IgD-negative memory B cell (primary cell): Measurements from ENCODE around the gene CCL5. TPM values are rescaled to one million over a fixed set of nuclear protein-coding genes. Genes with fewer than 3 reads are reported as not detected.

Experiments
- polyA plus RNA-seq: library from polyadenylated mRNA; unstranded; fragments of 300-500 nt; fragmentation: Illumina TruSeq; gene quantifications from one replicate; pipeline ENCODE4 v1.2.3, GENCODE V29; 2021

The CCL5 gene
- polyA plus RNA-seq, 1 donor from 2014 or later: 66.3 TPM

Other genes with a start within 250 kb of the CCL5 start
- not detected for gene RASL10B, start 148.7 kb downstream of the CCL5 start, polyA plus RNA-seq
- not detected for gene GAS2L2, start 127.1 kb downstream of the CCL5 start, polyA plus RNA-seq
- not detected for gene C17orf50, start 119.5 kb downstream of the CCL5 start, polyA plus RNA-seq
- 0.49 TPM for gene MMP28, start 84.7 kb downstream of the CCL5 start, polyA plus RNA-seq
- gene TAF15, start 70.9 kb downstream of the CCL5 start, polyA plus RNA-seq: 17.0 TPM
- not detected for gene HEATR9, start 11.5 kb downstream of the CCL5 start, polyA plus RNA-seq
- not detected for gene RDM1, start 50.4 kb upstream of the CCL5 start, polyA plus RNA-seq
- not detected for gene LYZL6, start 63.4 kb upstream of the CCL5 start, polyA plus RNA-seq
- gene CCL16, start 101.1 kb upstream of the CCL5 start, polyA plus RNA-seq: not detected
- gene CCL14, start 106.4 kb upstream of the CCL5 start, polyA plus RNA-seq: not detected
- not detected for gene CCL15, start 121.2 kb upstream of the CCL5 start, polyA plus RNA-seq
- gene CCL23, start 137.6 kb upstream of the CCL5 start, polyA plus RNA-seq: not detected
- not detected for gene CCL18, start 183.9 kb upstream of the CCL5 start, polyA plus RNA-seq
- gene CCL3, start 209.8 kb upstream of the CCL5 start, polyA plus RNA-seq: 1.2 TPM
- 8.4 TPM for gene CCL4, start 223.5 kb upstream of the CCL5 start, polyA plus RNA-seq